ENCODE results near the gene PGM1. TPM values are rescaled to one million over a fixed set of nuclear protein-coding genes. Genes with fewer than 3 reads are reported as not detected.

PGM1 gene
- total RNA-seq, 6 experiments from 2014 or later, result 31.6 to 46.2 (median 32.9) TPM

DNA sequence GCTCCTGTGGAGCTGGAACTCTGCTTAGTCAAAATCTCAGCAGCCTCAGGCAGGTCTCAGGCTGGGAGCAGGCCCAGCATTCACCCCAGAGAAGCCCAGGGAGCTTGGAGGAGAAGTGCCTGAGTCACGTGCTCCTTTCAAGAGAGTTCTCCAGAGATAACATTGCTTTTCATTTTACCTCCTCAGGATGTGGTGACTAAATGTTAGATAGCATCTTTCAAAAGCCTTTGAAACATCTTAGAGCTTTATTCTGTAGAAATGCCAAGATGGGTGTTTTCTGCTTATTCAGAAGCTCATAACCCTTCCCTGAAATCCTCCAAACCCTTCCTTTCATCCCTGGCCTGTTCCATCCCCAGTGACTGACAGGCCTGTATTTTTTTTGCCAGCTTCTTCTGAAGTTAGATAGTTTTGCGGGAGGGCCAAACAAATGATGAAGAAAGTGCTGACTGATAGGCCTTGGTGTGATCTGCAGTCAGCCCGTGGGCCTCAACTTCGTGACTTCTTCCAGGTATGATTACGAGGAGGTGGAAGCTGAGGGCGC, 58.0 kb downstream of the PGM1 start:
- TF ChIP-seq, protein P1, sequence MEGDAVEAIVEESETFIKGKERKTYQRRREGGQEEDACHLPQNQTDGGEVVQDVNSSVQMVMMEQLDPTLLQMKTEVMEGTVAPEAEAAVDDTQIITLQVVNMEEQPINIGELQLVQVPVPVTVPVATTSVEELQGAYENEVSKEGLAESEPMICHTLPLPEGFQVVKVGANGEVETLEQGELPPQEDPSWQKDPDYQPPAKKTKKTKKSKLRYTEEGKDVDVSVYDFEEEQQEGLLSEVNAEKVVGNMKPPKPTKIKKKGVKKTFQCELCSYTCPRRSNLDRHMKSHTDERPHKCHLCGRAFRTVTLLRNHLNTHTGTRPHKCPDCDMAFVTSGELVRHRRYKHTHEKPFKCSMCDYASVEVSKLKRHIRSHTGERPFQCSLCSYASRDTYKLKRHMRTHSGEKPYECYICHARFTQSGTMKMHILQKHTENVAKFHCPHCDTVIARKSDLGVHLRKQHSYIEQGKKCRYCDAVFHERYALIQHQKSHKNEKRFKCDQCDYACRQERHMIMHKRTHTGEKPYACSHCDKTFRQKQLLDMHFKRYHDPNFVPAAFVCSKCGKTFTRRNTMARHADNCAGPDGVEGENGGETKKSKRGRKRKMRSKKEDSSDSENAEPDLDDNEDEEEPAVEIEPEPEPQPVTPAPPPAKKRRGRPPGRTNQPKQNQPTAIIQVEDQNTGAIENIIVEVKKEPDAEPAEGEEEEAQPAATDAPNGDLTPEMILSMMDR (IDR thresholded peaks at IDR 0.05), result no peak
- peak; percentile 85 for DNase-seq
- peaks cover 1% of the 10 kb centered on the region for H3K27me3 Mint-ChIP-seq (ENCODE audit: insufficient read depth)
- H3K27ac Mint-ChIP-seq, result peak overlapping the region; percentile 78
- peaks cover 33% of the 10 kb centered on the region for H3K36me3 Mint-ChIP-seq (ENCODE audit: low read depth)
- no peak overlapping the region for H3K4me3 Mint-ChIP-seq
- H3K9me3 Mint-ChIP-seq, result no peaks in the 10 kb centered on the region
- peaks cover 35% of the 10 kb centered on the region for H3K4me1 Mint-ChIP-seq (ENCODE audit: low read depth)

DNA sequence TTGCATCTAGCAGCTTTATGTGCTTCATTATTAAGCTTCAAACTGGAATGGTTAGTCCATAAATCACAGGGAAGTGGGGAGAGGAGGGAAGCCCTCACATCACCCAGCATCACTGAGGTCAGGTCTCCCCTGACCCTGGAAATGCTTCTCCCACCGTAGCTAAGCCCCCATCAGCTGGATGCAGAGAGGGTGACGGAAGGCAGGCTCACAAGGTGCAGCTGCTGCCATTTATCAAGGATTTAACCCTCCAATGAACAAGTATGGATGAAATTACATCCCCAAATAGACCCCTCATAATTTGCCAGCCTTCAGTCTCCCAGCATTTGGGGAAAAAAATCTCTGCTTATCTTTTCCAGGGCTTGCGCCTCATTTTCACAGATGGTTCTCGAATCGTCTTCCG, 60.8 kb downstream of the PGM1 start:
- peaks cover 29% of the 10 kb centered on the region for H3K36me3 Mint-ChIP-seq (ENCODE audit: low read depth)
- H3K27ac Mint-ChIP-seq, result no peak overlapping the region

DNA sequence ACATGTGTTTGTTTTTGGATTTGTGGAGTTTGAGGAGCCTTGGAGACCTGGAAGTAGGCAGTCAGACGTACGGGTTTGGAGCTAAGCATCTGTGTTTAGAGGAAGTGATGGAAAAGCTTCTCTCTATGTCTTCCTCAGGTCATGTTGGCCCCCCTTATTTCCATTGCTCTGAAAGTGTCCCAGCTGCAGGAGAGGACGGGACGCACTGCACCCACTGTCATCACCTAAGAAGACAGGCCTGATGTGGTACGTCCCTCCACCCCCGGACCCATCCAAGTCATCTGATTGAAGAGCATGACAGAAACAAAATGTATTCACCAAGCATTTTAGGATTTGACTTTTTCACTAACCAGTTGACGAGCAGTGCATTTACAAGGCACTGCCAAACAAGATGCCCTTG, 66.2 kb downstream of the PGM1 start:
- DNase-seq, result no peak
- Mint-ChIP-seq H3K27ac (no peak overlapping the region), H3K9me3 (no peaks in the 10 kb centered on the region), H3K4me3 (no peak overlapping the region), H3K27me3 (ENCODE audit: insufficient read depth) (no peaks in the 10 kb centered on the region), H3K4me1 (ENCODE audit: low read depth) (peaks cover 36% of the 10 kb centered on the region), H3K36me3 (ENCODE audit: low read depth) (peaks cover 30% of the 10 kb centered on the region)
- TF ChIP-seq, protein P1 (IDR thresholded peaks at IDR 0.05), result no peak

More for the DNA sequence above, 60.8 kb downstream of the PGM1 start:
- Mint-ChIP-seq H3K27me3 (ENCODE audit: insufficient read depth) (peaks cover 1% of the 10 kb centered on the region), H3K4me1 (ENCODE audit: low read depth) (peaks cover 28% of the 10 kb centered on the region), H3K9me3 (no peaks in the 10 kb centered on the region), H3K4me3 (no peak overlapping the region)
- DNase-seq, result no peak
- TF ChIP-seq, protein P1 (IDR thresholded peaks at IDR 0.05), result no peak

DNA sequence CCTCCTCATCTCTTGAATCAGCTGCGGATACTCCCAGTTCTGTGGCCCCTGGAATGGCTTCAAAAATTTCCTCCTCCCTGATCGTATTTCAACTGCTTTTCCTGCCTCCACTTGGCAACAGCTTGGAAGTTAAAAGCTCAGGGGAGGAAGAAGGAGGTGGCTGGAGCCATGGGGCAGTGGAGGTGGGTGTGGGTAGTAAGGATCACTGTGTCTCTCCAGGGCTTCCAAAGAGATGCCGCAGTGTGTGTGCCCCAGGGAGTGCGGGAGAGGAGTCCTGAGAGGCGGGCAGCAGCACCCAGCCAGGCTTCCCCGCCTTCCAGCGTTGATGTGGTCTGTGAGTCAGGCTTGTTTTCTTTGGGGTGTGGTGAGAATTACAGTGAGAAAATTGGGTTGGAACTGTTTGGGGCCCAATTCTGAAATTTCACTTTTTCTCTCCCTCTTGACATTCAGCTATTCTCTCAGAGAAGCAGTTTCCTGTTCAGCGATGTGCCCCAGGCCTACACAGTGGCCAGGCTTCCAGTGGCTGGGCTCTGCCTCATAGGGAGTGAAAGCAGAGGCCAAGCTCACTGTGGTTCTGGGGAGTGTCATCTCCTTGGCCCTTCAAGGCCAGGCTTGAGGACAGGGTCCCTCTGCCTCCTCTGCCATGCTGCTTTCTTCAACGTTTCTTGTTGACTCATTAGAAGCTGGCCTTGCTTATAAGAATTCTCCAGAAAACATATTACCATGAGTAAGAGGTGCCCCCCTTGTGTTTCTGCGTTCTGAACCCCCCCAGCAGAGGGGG, 69.0 kb downstream of the PGM1 start:
- TF ChIP-seq, protein P1 (IDR thresholded peaks at IDR 0.05), result peak; percentile 40; the same call in 1 of the 2 replicates
- Mint-ChIP-seq H3K36me3 (ENCODE audit: low read depth) (peaks cover 44% of the 10 kb centered on the region), H3K27ac (peak overlapping the region; percentile 96), H3K27me3 (ENCODE audit: insufficient read depth) (no peaks in the 10 kb centered on the region), H3K4me3 (peak overlapping the region; percentile 77), H3K9me3 (peaks cover 17% of the 10 kb centered on the region), H3K4me1 (ENCODE audit: low read depth) (peaks cover 40% of the 10 kb centered on the region)
- peak; percentile 85 for DNase-seq

DNA sequence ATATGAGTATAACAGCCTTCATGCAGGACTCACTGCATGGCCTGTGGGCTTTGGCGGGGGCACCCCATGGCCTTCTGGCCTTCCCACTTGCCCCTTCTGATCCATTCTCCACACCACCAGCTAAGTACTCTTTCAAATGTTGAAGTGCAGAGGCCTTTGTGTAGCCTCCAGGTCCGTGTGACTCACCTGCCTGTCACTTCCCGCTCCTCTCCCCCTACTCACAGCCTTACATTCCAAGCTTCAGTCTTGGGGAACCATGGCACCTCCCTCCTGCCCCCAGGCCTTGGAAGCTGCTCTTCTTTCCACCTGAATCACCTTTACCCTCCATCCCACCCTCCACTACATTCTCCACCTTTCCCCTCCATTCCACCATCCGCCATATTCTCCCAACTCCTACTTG, 69.6 kb downstream of the PGM1 start:
- H3K4me3 Mint-ChIP-seq, result peak overlapping the region; percentile 77
- H3K36me3 Mint-ChIP-seq (ENCODE audit: low read depth), result peaks cover 44% of the 10 kb centered on the region
- DNase-seq, result peak; percentile 64
- no peaks in the 10 kb centered on the region for H3K27me3 Mint-ChIP-seq (ENCODE audit: insufficient read depth)
- peaks cover 17% of the 10 kb centered on the region for H3K9me3 Mint-ChIP-seq
- H3K4me1 Mint-ChIP-seq (ENCODE audit: low read depth), result peaks cover 40% of the 10 kb centered on the region
- H3K27ac Mint-ChIP-seq, result peak overlapping the region; percentile 96
- TF ChIP-seq, protein P1 (IDR thresholded peaks at IDR 0.05), result no peak; the same call in 1 of the 2 replicates

Measured in HFFc6 (cell line).